ENCODE data around the gene ACTC1. TPM values are rescaled to one million over a fixed set of nuclear protein-coding genes. Genes with fewer than 3 reads are reported as not detected.

ACTC1 gene
- total and polyA plus RNA-seq, 10 of the 15 experiments (the other 5 are each of a cell fraction or from before 2014, with no cell fraction given), result 1.6 TPM; not detected in 9

GRCh38 chr15:34759347-34759746 is 36.0 kb downstream of the ACTC1 start (continued):
- no peak for TF ChIP-seq KLF5 (IDR thresholded peaks at IDR 0.05; ENCODE audit: partially characterized antibody)
- TF ChIP-seq CHD4 (IDR thresholded peaks at IDR 0.05), result no peak
- TF ChIP-seq, protein P1, sequence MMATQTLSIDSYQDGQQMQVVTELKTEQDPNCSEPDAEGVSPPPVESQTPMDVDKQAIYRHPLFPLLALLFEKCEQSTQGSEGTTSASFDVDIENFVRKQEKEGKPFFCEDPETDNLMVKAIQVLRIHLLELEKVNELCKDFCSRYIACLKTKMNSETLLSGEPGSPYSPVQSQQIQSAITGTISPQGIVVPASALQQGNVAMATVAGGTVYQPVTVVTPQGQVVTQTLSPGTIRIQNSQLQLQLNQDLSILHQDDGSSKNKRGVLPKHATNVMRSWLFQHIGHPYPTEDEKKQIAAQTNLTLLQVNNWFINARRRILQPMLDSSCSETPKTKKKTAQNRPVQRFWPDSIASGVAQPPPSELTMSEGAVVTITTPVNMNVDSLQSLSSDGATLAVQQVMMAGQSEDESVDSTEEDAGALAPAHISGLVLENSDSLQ (IDR thresholded peaks at IDR 0.05), result no peak
- TF ChIP-seq, protein P2, sequence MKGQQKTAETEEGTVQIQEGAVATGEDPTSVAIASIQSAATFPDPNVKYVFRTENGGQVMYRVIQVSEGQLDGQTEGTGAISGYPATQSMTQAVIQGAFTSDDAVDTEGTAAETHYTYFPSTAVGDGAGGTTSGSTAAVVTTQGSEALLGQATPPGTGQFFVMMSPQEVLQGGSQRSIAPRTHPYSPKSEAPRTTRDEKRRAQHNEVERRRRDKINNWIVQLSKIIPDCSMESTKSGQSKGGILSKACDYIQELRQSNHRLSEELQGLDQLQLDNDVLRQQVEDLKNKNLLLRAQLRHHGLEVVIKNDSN (IDR thresholded peaks at IDR 0.05; ENCODE audit: borderline replicate concordance, extremely low read length, insufficient read depth, low read depth, low read length), result no peak
- no peak for TF ChIP-seq BRCA1 (IDR thresholded peaks at IDR 0.05; ENCODE audit: low read depth, low read length)
- no peak for TF ChIP-seq FOXK2 (IDR thresholded peaks at IDR 0.05)
- TF ChIP-seq ASH2L (IDR thresholded peaks at IDR 0.05; ENCODE audit: borderline replicate concordance, low read depth), result no peak

DNA sequence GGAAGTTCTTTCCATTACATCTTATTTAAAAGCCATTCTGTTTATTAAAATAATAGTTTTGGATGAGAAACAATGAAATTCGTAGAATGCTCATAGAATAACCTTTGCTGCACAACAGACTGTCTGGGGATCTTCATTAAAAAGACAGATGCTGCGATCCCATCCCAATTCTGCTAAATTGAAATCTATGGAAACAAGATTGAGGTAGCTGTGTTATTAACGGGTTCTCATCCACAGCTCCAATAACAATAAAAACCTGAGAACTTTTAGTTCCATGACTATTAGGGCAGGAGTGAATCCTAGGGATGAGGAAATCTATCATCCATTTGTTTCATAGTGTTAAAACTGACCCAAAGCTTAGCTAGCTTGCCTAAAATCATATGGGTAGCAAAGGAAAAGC is 38.1 kb downstream of the ACTC1 start:
- no peaks in the 10 kb centered on the region for H3K4me1 ChIP-seq (ENCODE audit: control insufficient read depth, insufficient read depth, low read length)
- no peaks in the 10 kb centered on the region for H3K9me3 ChIP-seq (replicated peaks; ENCODE audit: control insufficient read depth, insufficient read depth, low read length)
- no TSS peak for BruUV-seq (replicated peaks)
- intact Hi-C loops (cut with micrococcal nuclease; ENCODE audit: unreplicated experiment) (no loop called here), in situ Hi-C loops (cut with MboI) (no loop called here)
- no peak for FAIRE-seq
- ChIA-PET CTCF (interaction anchor here (0.6 kb wide), 1 partner anchor 55 kb away, joined by 3 read pairs; no protein-coding TSS in a partner anchor), POLR2A (no interaction called here), SMC1A (ENCODE audit: uncharacterized antibody, unreplicated experiment) (interaction anchor here (1.2 kb wide), 1 partner anchor 9 kb away, joined by 3 read pairs; no protein-coding TSS in a partner anchor), RAD21 (ENCODE audit: unreplicated experiment) (no interaction called here)
- TF ChIP-seq FOXK2 (IDR thresholded peaks at IDR 0.05), result no peak
- H2AFZ ChIP-seq (ENCODE audit: control insufficient read depth, low read depth, low read length), result no peak overlapping the region
- H3K27me3 ChIP-seq (replicated peaks in 1 of 2; ENCODE audit: control insufficient read depth in 2 of 2, insufficient read depth in 2 of 2, low read length in 1 of 2), result peaks cover 10% of the 10 kb centered on the region in 2 experiments
- H3K27ac ChIP-seq (ENCODE audit: control insufficient read depth, insufficient read depth), result no peak overlapping the region
- H3K4me2 ChIP-seq (ENCODE audit: control insufficient read depth, insufficient read depth), result no peak overlapping the region
- no peak for DNase-seq (ENCODE audit: low read depth, low spot score)
- H3K9ac ChIP-seq (ENCODE audit: control insufficient read depth, insufficient read depth, low read length), result no peak overlapping the region
- WGBS (ENCODE audit: insufficient coverage, insufficient replicate concordance, low lambda C conversion rate, missing lambda C conversion rate), result 12% methylated on average over 3 of the region's 3 CpGs
- no peak for ATAC-seq
- H3K79me2 ChIP-seq (ENCODE audit: control insufficient read depth, insufficient read depth, low read length), result no peaks in the 10 kb centered on the region
- H3K36me3 ChIP-seq (ENCODE audit: control insufficient read depth in 2 of 2, insufficient read depth in 2 of 2, low read length in 1 of 2), result no peaks in the 10 kb centered on the region
- H4K20me1 ChIP-seq (ENCODE audit: control insufficient read depth, insufficient read depth), result no peaks in the 10 kb centered on the region
- H3K4me3 ChIP-seq, result no peak overlapping the region

All from GM12878 (cell line).